ENCODE data around the gene CNTNAP1. TPM values are rescaled to one million over a fixed set of nuclear protein-coding genes. Genes with fewer than 3 reads are reported as not detected.

CNTNAP1 gene
- total RNA-seq, 2 experiments from 2014 or later: 4.4 to 4.5 TPM

DNA sequence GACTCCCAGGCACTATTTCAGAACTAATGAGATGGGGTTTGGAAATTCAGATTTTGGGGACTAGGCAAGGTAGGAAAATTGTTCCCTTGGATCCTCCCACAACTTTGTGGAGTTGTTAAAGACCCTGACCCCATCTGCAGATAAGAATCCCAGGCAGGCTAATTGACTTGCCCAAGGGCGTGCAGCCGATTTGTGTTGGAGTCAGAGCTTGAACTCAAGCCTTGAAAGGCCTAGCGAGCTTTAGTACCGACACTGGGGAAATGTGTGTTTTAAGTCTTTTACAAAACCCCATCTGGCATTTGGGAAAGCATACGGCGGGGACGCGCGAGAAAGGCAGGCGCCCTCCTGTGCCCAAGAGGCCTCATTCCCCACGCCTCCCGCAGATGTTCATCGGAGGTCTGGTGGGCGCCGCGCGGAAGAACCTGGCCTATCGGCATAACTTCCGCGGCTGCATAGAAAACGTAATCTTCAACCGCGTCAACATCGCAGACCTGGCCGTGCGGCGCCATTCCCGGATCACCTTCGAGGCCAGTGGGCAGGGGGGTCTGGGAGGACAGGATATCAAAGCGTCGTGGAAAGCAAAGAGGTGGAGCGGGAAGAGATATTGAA, 4.3 kb downstream of the CNTNAP1 start:
- CTCF ChIA-PET: no interaction called here
- H3K4me3 ChIP-seq (ENCODE audit: low read length): no peak overlapping the region
- H3K36me3 Mint-ChIP-seq (ENCODE audit: low read depth): no peaks in the 10 kb centered on the region
- no peak overlapping the region for H3K4me3 Mint-ChIP-seq
- DNase-seq: no peak
- no peaks in the 10 kb centered on the region for H3K9me3 Mint-ChIP-seq
- H3K4me1 ChIP-seq (ENCODE audit: insufficient read depth, low read length): peaks cover 23% of the 10 kb centered on the region
- intact Hi-C loops (cut with DNase I, micrococcal nuclease): no loop called here
- H3K27me3 ChIP-seq (ENCODE audit: control insufficient read depth in 1 of 2, insufficient read depth in 2 of 2, low read length in 2 of 2): peaks cover 18 to 21% of the 10 kb centered on the region in 2 experiments
- POLR2A ChIA-PET: no interaction called here
- H3K4me1 Mint-ChIP-seq (ENCODE audit: low read depth): peaks cover 24% of the 10 kb centered on the region
- peaks cover 34% of the 10 kb centered on the region for H3K27me3 Mint-ChIP-seq
- H3K27ac Mint-ChIP-seq: no peak overlapping the region
- no peak for ATAC-seq (ENCODE audit: poor library complexity)
- H3K27ac ChIP-seq (ENCODE audit: low read depth in 1 of 2, low read length in 2 of 2): no peak overlapping the region
- no peaks in the 10 kb centered on the region for H3K36me3 ChIP-seq (ENCODE audit: insufficient read depth, low read length)
- TF ChIP-seq, protein P1, sequence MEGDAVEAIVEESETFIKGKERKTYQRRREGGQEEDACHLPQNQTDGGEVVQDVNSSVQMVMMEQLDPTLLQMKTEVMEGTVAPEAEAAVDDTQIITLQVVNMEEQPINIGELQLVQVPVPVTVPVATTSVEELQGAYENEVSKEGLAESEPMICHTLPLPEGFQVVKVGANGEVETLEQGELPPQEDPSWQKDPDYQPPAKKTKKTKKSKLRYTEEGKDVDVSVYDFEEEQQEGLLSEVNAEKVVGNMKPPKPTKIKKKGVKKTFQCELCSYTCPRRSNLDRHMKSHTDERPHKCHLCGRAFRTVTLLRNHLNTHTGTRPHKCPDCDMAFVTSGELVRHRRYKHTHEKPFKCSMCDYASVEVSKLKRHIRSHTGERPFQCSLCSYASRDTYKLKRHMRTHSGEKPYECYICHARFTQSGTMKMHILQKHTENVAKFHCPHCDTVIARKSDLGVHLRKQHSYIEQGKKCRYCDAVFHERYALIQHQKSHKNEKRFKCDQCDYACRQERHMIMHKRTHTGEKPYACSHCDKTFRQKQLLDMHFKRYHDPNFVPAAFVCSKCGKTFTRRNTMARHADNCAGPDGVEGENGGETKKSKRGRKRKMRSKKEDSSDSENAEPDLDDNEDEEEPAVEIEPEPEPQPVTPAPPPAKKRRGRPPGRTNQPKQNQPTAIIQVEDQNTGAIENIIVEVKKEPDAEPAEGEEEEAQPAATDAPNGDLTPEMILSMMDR (IDR thresholded peaks at IDR 0.05): no peak
- H3K9me3 ChIP-seq (ENCODE audit: control insufficient read depth in 1 of 2, insufficient read depth in 1 of 2, low read length in 2 of 2): no peaks in the 10 kb centered on the region

DNA sequence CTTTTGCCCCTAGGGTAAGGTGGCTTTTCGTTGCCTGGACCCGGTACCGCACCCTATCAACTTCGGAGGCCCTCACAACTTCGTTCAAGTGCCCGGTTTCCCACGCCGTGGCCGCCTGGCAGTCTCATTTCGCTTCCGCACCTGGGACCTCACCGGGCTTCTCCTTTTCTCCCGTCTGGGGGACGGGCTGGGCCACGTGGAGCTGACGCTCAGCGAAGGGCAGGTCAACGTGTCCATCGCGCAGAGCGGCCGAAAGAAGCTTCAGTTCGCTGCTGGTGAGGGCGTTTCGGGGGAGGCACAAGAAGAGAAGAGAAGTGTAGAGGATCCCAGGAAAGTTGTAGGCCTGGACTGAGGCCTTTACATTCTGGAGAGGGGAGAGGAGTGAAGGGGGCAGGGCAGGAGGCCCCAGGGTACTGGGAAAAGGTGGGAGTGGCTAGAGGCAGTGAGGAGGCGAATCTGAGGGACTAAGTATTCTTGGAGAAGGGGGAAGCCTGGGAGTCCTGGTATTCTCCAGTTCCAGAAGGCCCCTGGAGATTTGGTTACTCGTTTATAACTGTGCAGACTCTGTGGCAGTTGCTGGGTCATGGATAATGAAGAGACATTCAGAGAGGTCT, 5.5 kb downstream of the CNTNAP1 start:
- ATAC-seq (ENCODE audit: poor library complexity) (no peak), DNase-seq (no peak)
- Histone ChIP-seq H3K36me3 (ENCODE audit: insufficient read depth, low read length) (no peaks in the 10 kb centered on the region), H3K9me3 (ENCODE audit: control insufficient read depth in 1 of 2, insufficient read depth in 1 of 2, low read length in 2 of 2) (no peaks in the 10 kb centered on the region), H3K4me3 (ENCODE audit: low read length) (no peak overlapping the region), H3K27me3 (ENCODE audit: control insufficient read depth in 1 of 2, insufficient read depth in 2 of 2, low read length in 2 of 2) (peaks cover 10% of the 10 kb centered on the region in 2 experiments), H3K4me1 (ENCODE audit: insufficient read depth, low read length) (peaks cover 11% of the 10 kb centered on the region), H3K27ac (ENCODE audit: low read depth in 1 of 2, low read length in 2 of 2) (no peak overlapping the region)
- intact Hi-C loops (cut with DNase I, micrococcal nuclease): no loop called here
- Mint-ChIP-seq H3K27me3 (peaks cover 22% of the 10 kb centered on the region), H3K4me3 (no peak overlapping the region), H3K9me3 (no peaks in the 10 kb centered on the region), H3K4me1 (ENCODE audit: low read depth) (peaks cover 12% of the 10 kb centered on the region), H3K36me3 (ENCODE audit: low read depth) (no peaks in the 10 kb centered on the region), H3K27ac (no peak overlapping the region)
- ChIA-PET CTCF (no interaction called here), POLR2A (no interaction called here)
- TF ChIP-seq, protein P1 (IDR thresholded peaks at IDR 0.05): no peak

DNA sequence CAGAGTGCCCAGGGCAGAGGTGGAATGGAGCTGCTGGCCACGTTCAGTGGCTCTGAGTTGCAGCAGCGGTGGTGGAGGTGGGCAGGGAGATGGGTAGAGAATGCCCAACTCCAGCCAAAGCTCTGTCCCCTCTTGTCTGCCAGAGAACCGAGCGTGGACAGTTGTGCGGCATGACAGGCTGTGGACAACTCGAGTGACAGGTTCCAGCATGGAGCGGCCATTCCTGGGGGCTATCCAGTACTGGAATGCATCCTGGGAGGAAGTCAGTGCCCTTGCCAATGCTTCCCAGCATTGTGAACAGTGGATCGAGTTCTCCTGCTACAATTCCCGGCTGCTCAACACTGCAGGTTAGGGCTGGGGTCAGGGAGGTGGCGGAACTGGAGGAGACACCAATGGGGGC, 8.3 kb downstream of the CNTNAP1 start:
- peaks cover 2% of the 10 kb centered on the region for H3K27me3 Mint-ChIP-seq
- no peaks in the 10 kb centered on the region for H3K4me1 Mint-ChIP-seq (ENCODE audit: low read depth)
- TF ChIP-seq, protein P1 (IDR thresholded peaks at IDR 0.05): no peak
- Histone ChIP-seq H3K27ac (ENCODE audit: low read depth in 1 of 2, low read length in 2 of 2) (no peak overlapping the region), H3K27me3 (ENCODE audit: control insufficient read depth in 1 of 2, insufficient read depth in 2 of 2, low read length in 2 of 2) (no peaks in the 10 kb centered on the region), H3K4me1 (ENCODE audit: insufficient read depth, low read length) (no peaks in the 10 kb centered on the region), H3K36me3 (ENCODE audit: insufficient read depth, low read length) (peaks cover 3% of the 10 kb centered on the region), H3K9me3 (ENCODE audit: control insufficient read depth in 1 of 2, insufficient read depth in 1 of 2, low read length in 2 of 2) (no peaks in the 10 kb centered on the region), H3K4me3 (ENCODE audit: low read length) (no peak overlapping the region)
- no peak overlapping the region for H3K27ac Mint-ChIP-seq
- POLR2A ChIA-PET: no interaction called here
- ATAC-seq (ENCODE audit: poor library complexity): no peak
- peaks cover under 1% of the 10 kb centered on the region for H3K36me3 Mint-ChIP-seq (ENCODE audit: low read depth)
- CTCF ChIA-PET: no interaction called here
- H3K4me3 Mint-ChIP-seq: no peak overlapping the region
- no peak for DNase-seq
- no peaks in the 10 kb centered on the region for H3K9me3 Mint-ChIP-seq
- intact Hi-C loops (cut with DNase I, micrococcal nuclease): no loop called here
